Upper lobe of left lung (tissue), 6 donors: Measurements from ENCODE around the gene TBATA. TPM values are rescaled to one million over a fixed set of nuclear protein-coding genes. Genes with fewer than 3 reads are reported as not detected.
"Not testable (repeated sequence)": the region's sequence is repeated elsewhere in the genome, so short reads cannot be mapped to it uniquely, and the experiment has no call there.

Experiments used
- ATAC-seq, 2 donors: fragments of 200-7000 bp; cut with Tn5 transposase; one replicate each; pipeline ENCODE4 v1.9.1; 2022; ENCODE audit warnings: mild to moderate bottlenecking in 2 of 2, moderate library complexity in 2 of 2; ENCODE audit not compliant: low FRiP score in 2 of 2
- DNase-seq, 2 donors: peaks; one replicate each; pipeline ENCODE4 v3.0.0-alpha.2; 2019 to 2020
- H3K27ac ChIP-seq, 4 donors: fragments of 200-600 bp; sonication (generic); one replicate each; pipeline ENCODE4 v1.5.1; 2016 to 2019
- H3K27me3 ChIP-seq, 4 donors: fragments of 200-600 bp; sonication (generic); one replicate each; pipeline ENCODE4 v1.5.1; 2017 to 2019
- H3K36me3 ChIP-seq, 4 donors: fragments of 200-600 bp; sonication (generic); one replicate each; pipeline ENCODE4 v1.5.1; 2016 to 2019
- H3K4me1 ChIP-seq, 4 donors: fragments of 200-600 bp; sonication (generic); one replicate each; pipeline ENCODE4 v1.5.1; 2018 to 2019
- H3K4me3 ChIP-seq, 4 donors: fragments of 200-600 bp; sonication (generic); one replicate each; pipeline ENCODE4 v1.5.1; 2017 to 2019; ENCODE audit warnings: mild to moderate bottlenecking in 2 of 4, moderate library complexity in 1 of 4
- H3K9me3 ChIP-seq, 4 donors: fragments of 200-600 bp; sonication (generic); one replicate each; pipeline ENCODE4 v1.5.1; 2018 to 2019
- CTCF ChIP-seq, 6 experiments: fragments of 450-650 bp in 4 of 6; fragments of 200-600 bp in 2 of 6; sonication (generic) in 2 of 6; IDR thresholded peaks; one replicate each; pipeline ENCODE4 v1.5.1; 2016 to 2019; ENCODE audit warnings: antibody characterized with exemption in 6 of 6
- EP300 ChIP-seq, 4 donors: sonication (generic); formaldehyde crosslinking; IDR thresholded peaks; one replicate each; pipeline ENCODE4 v1.5.1; 2017; ENCODE audit warnings: antibody characterized with exemption in 4 of 4, control low read depth in 2 of 4
- POLR2A ChIP-seq, 4 donors: fragments of 450-650 bp; IDR thresholded peaks; one replicate each; pipeline ENCODE4 v1.5.1; 2016 to 2017; ENCODE audit warnings: antibody characterized with exemption in 4 of 4, mild to moderate bottlenecking in 2 of 4
- POLR2AphosphoS5 ChIP-seq, 2 donors: sonication (generic); formaldehyde crosslinking; IDR thresholded peaks; one replicate each; pipeline ENCODE4 v1.5.1; 2017; ENCODE audit warnings: antibody characterized with exemption in 2 of 2
- WGBS, 2 donors: methylation state at CpG; one replicate each; pipeline ENCODE4 v1.1.5; 2017 to 2018; 5-methylcytosine and 5-hydroxymethylcytosine counted together
- total RNA-seq, 6 donors: library from RNA; depleted of rRNA in 4 of 6; stranded (reverse); fragments of >200 nt in 4 of 6; gene quantifications; one replicate each; pipeline versions ENCODE4 v1.1.0 to v1.2.1, GENCODE V29; 2016 to 2021
- donor health status: DM: no; HTN: no; CAD: no; lungs with moderate emphysema.
- donor health status: DM: no; HTN: yes; CAD: no; lungs with severe emphysema.

TBATA gene
- total RNA-seq, 6 donors from 2014 or later, result not detected

- peak in 1 of 2 donors; percentile 66 for DNase-seq
- Histone ChIP-seq H3K36me3 (no peaks in the 10 kb centered on the region), H3K9me3 (no peaks in the 10 kb centered on the region), H3K27me3 (no peaks in the 10 kb centered on the region), H3K4me1 (no peaks in the 10 kb centered on the region), H3K4me3 (no peak overlapping the region), H3K27ac (no peak overlapping the region)
- TF ChIP-seq CTCF (IDR thresholded peaks at IDR 0.05), result no peak
- TF ChIP-seq EP300 (IDR thresholded peaks at IDR 0.05), result no peak
- TF ChIP-seq POLR2A (IDR thresholded peaks at IDR 0.05), result no peak
- TF ChIP-seq POLR2AphosphoS5 (IDR thresholded peaks at IDR 0.05), result no peak
- 89 to 93% methylated on average over 11 to 14 of the region's 14 CpGs for WGBS, 2 donors
- ATAC-seq, result no peak
Observed at GRCh38 chr10:70773965-70774809, 11.0 kb downstream of the TBATA start.

- H3K4me3 ChIP-seq, result no peak overlapping the region
- no peaks in the 10 kb centered on the region for H3K9me3 ChIP-seq
- H3K27ac ChIP-seq, result no peak overlapping the region
- H3K27me3 ChIP-seq, result no peaks in the 10 kb centered on the region
- TF ChIP-seq CTCF (IDR thresholded peaks at IDR 0.05), result no peak
- TF ChIP-seq EP300 (IDR thresholded peaks at IDR 0.05), result no peak
- no peak for TF ChIP-seq POLR2A (IDR thresholded peaks at IDR 0.05)
- no peak for TF ChIP-seq POLR2AphosphoS5 (IDR thresholded peaks at IDR 0.05)
- 88 to 89% methylated on average over 8 of the region's 9 CpGs for WGBS, 2 donors
- no peaks in the 10 kb centered on the region for H3K36me3 ChIP-seq
- ATAC-seq (no peak), DNase-seq (no peak)
- no peaks in the 10 kb centered on the region for H3K4me1 ChIP-seq
Observed at GRCh38 chr10:70773461-70773860, 11.7 kb downstream of the TBATA start.

GRCh38 chr10:70772627-70773026, 12.6 kb downstream of the TBATA start:
- DNase-seq (no peak), ATAC-seq (no peak)
- no peaks in the 10 kb centered on the region for H3K27me3 ChIP-seq
- no peak overlapping the region for H3K27ac ChIP-seq
- no peaks in the 10 kb centered on the region for H3K9me3 ChIP-seq
- H3K4me3 ChIP-seq, result no peak overlapping the region
- H3K36me3 ChIP-seq, result no peaks in the 10 kb centered on the region
- H3K4me1 ChIP-seq, result no peaks in the 10 kb centered on the region
- TF ChIP-seq POLR2A (IDR thresholded peaks at IDR 0.05) (no peak), EP300 (IDR thresholded peaks at IDR 0.05) (no peak), POLR2AphosphoS5 (IDR thresholded peaks at IDR 0.05) (no peak), CTCF (IDR thresholded peaks at IDR 0.05) (no peak)
- 83 to 87% methylated on average over 4 of the region's 4 CpGs for WGBS, 2 donors

- WGBS, 2 donors, result 82 to 93% methylated on average over 6 to 8 of the region's 8 CpGs
- H3K4me3 ChIP-seq, result no peak overlapping the region
- H3K27ac ChIP-seq, result no peak overlapping the region
- DNase-seq (peak in 1 of 2 donors; percentile 8), ATAC-seq (peak in 1 of 2 donors; percentile 9)
- TF ChIP-seq POLR2AphosphoS5 (IDR thresholded peaks at IDR 0.05), result no peak
- TF ChIP-seq CTCF (IDR thresholded peaks at IDR 0.05), result no peak
- TF ChIP-seq POLR2A (IDR thresholded peaks at IDR 0.05), result no peak
- no peak for TF ChIP-seq EP300 (IDR thresholded peaks at IDR 0.05)
- no peaks in the 10 kb centered on the region for H3K9me3 ChIP-seq
- H3K27me3 ChIP-seq, result no peaks in the 10 kb centered on the region
- no peaks in the 10 kb centered on the region for H3K4me1 ChIP-seq
- no peaks in the 10 kb centered on the region for H3K36me3 ChIP-seq
Observed at GRCh38 chr10:70771311-70772194, 13.6 kb downstream of the TBATA start.

GRCh38 chr10:70770516-70770915, 14.7 kb downstream of the TBATA start:
- H3K27me3 ChIP-seq, H3K4me1 ChIP-seq, ATAC-seq, H3K27ac ChIP-seq, H3K4me3 ChIP-seq, H3K9me3 ChIP-seq, H3K36me3 ChIP-seq: not testable (repeated sequence)
- 85 to 93% methylated on average over 6 to 7 of the region's 7 CpGs for WGBS, 2 donors
- peak in 1 of 2 donors; percentile 22 for DNase-seq
